ENCODE measurements around the gene LRMDA. TPM values are rescaled to one million over a fixed set of nuclear protein-coding genes. Genes with fewer than 3 reads are reported as not detected.

LRMDA gene
- total RNA-seq, 4 donors from 2014 or later: 1.5 to 15.7 (median 4.6) TPM

DNA sequence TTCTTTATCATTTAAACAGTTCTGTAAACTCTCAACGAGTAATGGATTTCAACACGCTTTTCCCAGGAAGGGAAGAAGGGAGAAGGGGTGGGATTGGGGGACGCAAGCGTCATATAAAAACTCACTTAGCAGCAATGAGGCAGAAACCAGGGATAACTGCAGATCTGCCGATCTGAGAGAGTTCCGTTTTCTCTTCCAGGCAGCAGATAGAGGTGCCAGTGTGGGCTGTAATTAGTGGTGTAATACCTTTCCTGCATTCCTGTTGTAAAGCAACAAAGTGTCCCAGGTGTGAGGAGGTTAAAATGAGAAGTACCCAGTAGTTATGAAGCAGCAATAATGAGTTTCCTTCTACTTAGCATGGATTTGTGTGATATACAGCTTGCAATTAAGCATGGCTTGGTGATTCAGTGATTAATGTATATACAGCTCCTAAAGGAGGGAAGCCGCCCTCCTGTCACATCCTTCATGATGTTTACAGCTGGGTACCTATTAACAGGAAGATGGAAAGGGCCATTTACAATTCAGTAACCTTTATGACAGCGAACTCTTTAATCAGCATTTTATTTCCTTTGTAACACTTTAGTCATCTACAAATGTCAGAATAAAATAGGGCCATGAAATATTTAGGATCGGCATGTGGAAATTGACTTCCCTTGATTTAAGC lies 271.9 kb downstream of the LRMDA start:
- DNase-seq: no peak
- Histone ChIP-seq H3K9me3 (no peaks in the 10 kb centered on the region), H3K27me3 (no peaks in the 10 kb centered on the region), H3K27ac (no peak overlapping the region), H3K36me3 (no peaks in the 10 kb centered on the region), H3K4me1 (no peaks in the 10 kb centered on the region), H3K4me3 (no peak overlapping the region)
- TF ChIP-seq POLR2A (IDR thresholded peaks at IDR 0.05): no peak
- TF ChIP-seq, protein P1, sequence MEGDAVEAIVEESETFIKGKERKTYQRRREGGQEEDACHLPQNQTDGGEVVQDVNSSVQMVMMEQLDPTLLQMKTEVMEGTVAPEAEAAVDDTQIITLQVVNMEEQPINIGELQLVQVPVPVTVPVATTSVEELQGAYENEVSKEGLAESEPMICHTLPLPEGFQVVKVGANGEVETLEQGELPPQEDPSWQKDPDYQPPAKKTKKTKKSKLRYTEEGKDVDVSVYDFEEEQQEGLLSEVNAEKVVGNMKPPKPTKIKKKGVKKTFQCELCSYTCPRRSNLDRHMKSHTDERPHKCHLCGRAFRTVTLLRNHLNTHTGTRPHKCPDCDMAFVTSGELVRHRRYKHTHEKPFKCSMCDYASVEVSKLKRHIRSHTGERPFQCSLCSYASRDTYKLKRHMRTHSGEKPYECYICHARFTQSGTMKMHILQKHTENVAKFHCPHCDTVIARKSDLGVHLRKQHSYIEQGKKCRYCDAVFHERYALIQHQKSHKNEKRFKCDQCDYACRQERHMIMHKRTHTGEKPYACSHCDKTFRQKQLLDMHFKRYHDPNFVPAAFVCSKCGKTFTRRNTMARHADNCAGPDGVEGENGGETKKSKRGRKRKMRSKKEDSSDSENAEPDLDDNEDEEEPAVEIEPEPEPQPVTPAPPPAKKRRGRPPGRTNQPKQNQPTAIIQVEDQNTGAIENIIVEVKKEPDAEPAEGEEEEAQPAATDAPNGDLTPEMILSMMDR (IDR thresholded peaks at IDR 0.05): no peak
- intact Hi-C loops (cut with DNase I; ENCODE audit: low total_unique reads): no loop called here

DNA sequence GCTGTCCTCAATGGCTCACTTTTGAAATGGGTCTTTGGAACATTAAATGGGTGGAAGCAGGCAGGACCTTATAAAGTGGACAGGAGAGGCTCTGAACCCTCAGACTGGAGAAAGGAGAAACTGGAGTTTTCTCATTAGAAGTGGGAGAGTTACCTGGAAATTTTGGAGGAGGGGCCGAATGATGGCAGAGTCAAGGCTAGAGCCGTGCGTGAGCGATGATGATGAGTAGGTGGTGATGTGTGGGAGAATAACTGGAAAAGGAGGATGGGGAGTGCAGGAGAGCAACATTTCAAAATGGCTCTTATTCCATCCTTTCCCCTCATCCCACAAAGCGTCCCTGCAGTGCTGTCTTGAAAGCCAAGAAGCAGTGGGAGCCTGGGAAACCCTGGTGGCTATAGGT lies 274.0 kb downstream of the LRMDA start:
- no peaks in the 10 kb centered on the region for H3K9me3 ChIP-seq
- H3K27me3 ChIP-seq: no peaks in the 10 kb centered on the region
- no peaks in the 10 kb centered on the region for H3K4me1 ChIP-seq
- TF ChIP-seq, protein P1 (IDR thresholded peaks at IDR 0.05): no peak
- TF ChIP-seq POLR2A (IDR thresholded peaks at IDR 0.05): no peak
- no peak for DNase-seq
- no peak overlapping the region for H3K4me3 ChIP-seq
- H3K36me3 ChIP-seq: no peaks in the 10 kb centered on the region
- intact Hi-C loops (cut with DNase I; ENCODE audit: low total_unique reads): no loop called here
- no peak overlapping the region for H3K27ac ChIP-seq

DNA sequence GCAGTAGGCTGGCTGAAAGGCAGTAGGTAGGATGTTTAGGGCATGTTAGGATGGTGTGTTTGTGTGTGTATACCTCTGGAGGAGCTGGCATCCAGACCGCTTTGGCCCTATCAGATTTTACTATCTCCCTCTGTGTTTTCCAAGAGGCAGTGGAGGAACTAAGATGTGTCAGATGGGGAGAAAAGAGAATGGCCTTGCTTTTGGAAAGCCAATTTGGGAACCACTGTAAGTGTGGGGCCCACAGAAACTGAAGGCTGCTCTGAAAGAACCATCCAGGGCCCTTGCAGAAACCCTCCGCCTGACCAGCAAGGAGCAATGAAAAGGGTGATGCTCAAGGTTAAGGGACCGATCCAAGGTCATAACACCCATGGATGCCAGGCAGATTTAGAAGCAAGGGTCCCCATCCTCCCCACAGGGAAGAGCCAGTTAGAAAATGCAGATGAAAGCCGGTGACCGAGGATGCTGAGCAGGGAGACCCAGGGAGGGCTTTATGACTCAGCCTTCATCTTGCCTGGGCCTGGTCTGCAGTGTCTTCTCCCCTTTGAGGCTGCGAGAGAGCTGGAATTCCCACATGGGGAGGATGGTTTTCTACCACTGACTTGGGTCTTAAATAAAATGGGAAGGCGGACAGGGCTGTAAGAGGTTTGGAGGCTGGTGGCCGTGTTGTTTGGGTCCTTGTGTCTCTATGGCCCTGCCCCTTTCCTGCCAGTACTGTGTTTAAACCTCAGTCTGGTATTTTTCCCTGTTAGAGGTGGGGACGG lies 275.8 kb downstream of the LRMDA start:
- Histone ChIP-seq H3K36me3 (no peaks in the 10 kb centered on the region), H3K4me3 (no peak overlapping the region), H3K9me3 (no peaks in the 10 kb centered on the region), H3K27me3 (no peaks in the 10 kb centered on the region), H3K27ac (peak overlapping the region in 1 of 2 donors; percentile 63), H3K4me1 (no peaks in the 10 kb centered on the region)
- no peak for DNase-seq
- intact Hi-C loops (cut with DNase I; ENCODE audit: low total_unique reads): no loop called here
- TF ChIP-seq, protein P1 (IDR thresholded peaks at IDR 0.05): no peak
- TF ChIP-seq POLR2A (IDR thresholded peaks at IDR 0.05): no peak

DNA sequence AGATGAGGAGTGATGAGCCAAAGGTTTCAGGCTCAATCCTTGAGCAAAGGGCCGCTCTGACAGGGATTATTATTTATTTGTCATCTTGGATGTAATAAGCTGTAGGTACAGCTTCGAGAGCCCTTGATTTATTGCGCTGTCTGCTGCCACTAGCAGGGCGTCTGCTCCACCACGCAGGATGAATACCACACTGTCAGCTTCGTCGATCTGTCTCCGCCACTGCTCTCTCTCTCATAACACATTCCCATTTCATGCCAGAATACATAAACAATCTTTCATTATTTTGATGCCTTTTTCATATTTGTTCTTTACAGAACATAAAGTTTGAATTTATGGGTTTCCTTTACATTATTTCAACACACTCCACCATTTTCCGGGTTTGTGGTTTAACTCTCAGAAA lies 276.6 kb downstream of the LRMDA start:
- no peak for DNase-seq
- no peaks in the 10 kb centered on the region for H3K27me3 ChIP-seq
- no peaks in the 10 kb centered on the region for H3K4me1 ChIP-seq
- H3K36me3 ChIP-seq: no peaks in the 10 kb centered on the region
- TF ChIP-seq POLR2A (IDR thresholded peaks at IDR 0.05): no peak
- TF ChIP-seq, protein P1 (IDR thresholded peaks at IDR 0.05): no peak
- H3K27ac ChIP-seq: peak overlapping the region in 1 of 2 donors; percentile 63
- no peak overlapping the region for H3K4me3 ChIP-seq
- intact Hi-C loops (cut with DNase I; ENCODE audit: low total_unique reads): no loop called here
- no peaks in the 10 kb centered on the region for H3K9me3 ChIP-seq

DNA sequence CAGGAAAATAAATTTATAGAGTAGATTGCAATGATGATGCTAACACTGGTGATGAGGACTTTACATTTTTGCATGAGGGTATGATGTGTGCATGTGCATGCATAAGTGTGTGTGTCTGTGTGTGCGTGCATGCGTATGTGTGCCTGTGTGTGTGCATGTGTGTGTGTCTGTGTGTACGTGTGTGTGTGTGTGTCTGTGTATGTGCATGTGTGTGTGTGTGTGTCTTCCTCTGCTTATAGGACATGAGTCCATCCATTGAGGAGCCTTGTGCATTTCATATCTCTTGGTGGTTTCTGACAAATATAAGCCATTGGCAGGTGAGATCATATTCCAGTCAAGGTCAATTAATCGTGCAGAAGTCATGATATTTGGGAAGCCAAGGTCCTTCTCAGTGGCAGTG lies 277.8 kb downstream of the LRMDA start:
- DNase-seq: no peak
- H3K27ac ChIP-seq: no peak overlapping the region
- H3K27me3 ChIP-seq: no peaks in the 10 kb centered on the region
- TF ChIP-seq, protein P1 (IDR thresholded peaks at IDR 0.05): no peak
- no peak for TF ChIP-seq POLR2A (IDR thresholded peaks at IDR 0.05)
- H3K4me1 ChIP-seq: no peaks in the 10 kb centered on the region
- H3K9me3 ChIP-seq: no peaks in the 10 kb centered on the region
- H3K4me3 ChIP-seq: no peak overlapping the region
- H3K36me3 ChIP-seq: no peaks in the 10 kb centered on the region
- intact Hi-C loops (cut with DNase I; ENCODE audit: low total_unique reads): no loop called here
